GM19452 (cell line): ENCODE measurements around the gene CCM2L.

Source experiments
- ATAC-seq: cut with Tn5 transposase; IDR thresholded peaks from one replicate; pipeline ENCODE4 v1.9.1; 2021; ENCODE audit not compliant: unreplicated experiment

The CCM2L gene

DNA sequence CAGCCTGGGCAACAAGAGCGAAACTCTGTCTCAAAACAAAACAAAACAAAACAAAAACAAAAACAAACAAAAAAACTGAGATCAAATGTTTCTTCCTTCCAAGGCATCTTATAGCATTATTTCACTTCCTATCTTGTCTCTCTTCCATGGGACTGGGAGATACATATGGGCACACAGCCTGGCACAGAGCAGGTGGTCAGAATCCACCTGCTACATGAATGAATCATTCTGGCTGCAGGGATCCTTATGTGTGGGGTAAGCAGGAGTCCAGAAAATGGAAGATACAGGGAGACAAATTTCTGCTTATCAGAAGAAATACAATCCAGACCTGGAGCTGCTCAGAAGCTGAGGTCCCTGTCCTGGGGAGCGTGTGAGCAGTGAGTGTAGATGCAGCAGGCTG, 18.2 kb upstream of the CCM2L start:
- no peak for ATAC-seq

DNA sequence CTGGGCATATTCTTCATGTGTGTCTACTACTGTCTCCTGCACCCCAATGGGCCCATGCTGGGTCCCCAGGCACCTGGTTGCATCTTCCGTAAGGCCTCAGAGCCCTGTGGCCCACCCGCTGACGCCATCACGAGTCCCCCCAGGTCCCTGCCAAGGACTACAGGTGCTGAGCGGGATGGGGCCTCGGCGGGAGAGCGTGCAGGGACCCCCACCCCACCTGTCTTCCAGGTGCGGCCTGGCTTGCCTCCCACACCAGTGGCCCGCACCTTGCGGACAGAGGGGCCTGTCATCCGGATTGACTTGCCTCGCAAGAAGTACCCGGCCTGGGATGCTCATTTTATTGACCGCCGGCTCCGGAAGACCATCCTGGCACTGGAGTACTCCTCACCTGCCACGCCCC, 13.2 kb upstream of the CCM2L start:
- no peak for ATAC-seq

DNA sequence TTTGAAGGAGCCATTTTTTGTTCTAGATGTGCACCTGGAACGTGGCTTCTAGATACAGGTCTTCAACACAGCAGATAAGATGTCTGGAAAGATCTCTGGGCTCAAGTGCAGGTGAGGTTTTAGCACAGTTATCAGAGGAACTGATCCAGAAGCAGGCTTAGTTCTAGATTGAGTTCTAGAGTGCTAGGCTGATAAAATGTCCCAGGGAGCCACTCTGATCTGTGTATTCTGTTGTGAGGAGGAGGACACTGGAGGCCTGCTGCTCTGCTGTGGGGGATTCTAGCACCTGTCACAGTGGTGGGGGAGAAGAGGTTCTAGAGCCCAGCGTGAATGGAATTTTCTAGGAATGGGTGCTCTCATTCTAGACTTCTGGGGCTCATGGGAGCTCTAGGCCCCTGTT, 12.0 kb upstream of the CCM2L start:
- no peak for ATAC-seq

DNA sequence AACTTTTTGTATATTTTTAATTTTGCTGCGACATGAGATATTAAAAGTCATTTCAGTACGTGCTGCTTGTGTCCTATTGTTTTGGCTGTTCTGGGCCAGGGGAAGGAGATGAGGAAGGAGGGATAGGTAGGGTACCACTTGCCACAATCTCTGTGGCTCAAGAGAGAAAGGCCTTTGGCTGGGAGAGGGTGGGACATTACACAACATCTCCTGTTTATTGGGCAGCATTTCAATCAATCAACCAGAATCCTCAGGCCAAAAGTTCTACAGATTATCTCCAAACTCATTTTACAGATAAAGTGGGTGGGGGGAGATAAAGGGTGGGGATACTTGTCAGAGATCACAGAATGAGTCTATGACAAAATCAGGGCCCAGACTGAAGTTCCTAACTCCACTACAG, 6.9 kb upstream of the CCM2L start:
- no peak for ATAC-seq

DNA sequence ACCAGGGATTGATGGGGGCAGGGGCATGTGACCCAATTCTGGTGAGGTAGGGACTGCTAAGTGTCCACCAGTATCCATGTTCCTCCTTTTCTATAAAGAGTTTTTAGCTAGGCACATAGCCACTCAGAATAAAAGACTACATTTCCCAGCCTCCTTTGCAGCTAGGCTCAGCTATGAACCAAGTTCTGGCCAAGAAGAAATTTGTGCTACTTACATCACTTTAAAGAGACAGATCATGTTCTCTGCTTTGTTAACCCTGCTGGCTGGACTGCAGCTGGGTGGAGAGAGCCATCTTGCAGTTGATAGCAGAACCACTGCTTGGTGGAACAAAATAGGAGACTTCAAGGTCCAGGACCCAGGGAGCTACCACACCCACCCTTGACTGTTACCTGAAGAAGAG, 5.3 kb upstream of the CCM2L start:
- no peak for ATAC-seq

DNA sequence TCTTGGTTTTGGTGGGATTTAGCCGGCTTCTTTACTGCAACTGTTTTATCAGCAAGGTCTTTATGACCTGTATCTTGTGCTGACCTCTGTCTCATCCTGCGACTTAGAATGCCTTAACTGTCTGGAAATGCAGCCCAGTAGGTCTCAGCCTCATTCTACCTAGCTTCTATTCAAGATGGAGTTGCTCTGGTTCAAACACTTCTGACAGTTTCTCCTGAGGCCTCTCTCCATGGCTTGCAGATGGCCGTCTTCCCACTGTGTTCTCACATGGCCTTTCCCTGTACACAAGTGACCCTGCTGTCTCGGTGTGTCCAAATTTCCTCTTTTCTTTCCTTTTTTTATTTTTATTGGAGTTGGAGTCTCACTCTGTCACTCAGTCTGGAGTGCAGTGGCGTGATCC, 4.2 kb upstream of the CCM2L start:
- ATAC-seq: no peak

DNA sequence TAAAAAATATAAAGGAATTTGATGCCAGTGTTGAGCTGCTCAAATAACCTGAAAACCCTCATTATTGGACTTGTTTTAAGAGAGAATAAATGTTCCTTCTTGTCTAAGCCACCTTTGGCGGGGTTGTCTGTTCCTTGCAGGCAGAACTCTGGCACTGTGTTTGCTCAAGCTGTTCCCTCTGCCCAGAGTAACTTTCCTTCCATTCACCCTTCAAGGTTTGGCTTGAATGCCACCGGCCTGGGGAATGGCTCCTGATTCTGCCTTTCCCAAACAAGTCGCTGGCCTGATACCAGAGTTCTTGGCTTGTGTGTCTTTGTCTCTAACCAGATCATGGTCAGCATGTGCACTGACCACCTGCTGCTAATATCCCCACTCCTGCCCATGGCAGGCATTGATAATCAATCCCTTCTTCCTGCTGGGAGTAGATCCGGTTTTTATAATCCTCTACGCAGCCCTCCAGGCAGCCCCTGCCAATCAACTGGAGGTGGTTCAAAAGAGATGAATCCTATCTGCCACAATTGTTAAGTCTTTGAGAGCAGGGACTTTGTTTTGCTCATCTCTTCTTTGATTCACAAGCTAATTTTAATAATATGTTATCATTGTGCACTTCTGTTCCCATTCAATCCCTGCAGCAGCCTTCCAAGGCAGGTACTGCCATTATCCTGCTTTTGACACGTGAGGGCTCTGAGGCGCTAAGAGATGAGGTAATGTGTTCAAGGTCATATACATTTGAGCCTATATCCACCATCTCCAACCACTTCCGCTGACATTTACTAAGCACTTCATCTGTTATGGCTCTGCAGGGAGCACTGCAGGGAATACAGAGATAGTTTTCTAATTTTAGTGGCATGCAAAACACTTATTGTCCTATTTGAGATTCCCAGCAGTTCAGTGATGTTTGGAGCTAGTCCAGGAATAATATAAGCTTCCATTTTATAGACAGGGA, 3.1 kb upstream of the CCM2L start:
- ATAC-seq: no peak

DNA sequence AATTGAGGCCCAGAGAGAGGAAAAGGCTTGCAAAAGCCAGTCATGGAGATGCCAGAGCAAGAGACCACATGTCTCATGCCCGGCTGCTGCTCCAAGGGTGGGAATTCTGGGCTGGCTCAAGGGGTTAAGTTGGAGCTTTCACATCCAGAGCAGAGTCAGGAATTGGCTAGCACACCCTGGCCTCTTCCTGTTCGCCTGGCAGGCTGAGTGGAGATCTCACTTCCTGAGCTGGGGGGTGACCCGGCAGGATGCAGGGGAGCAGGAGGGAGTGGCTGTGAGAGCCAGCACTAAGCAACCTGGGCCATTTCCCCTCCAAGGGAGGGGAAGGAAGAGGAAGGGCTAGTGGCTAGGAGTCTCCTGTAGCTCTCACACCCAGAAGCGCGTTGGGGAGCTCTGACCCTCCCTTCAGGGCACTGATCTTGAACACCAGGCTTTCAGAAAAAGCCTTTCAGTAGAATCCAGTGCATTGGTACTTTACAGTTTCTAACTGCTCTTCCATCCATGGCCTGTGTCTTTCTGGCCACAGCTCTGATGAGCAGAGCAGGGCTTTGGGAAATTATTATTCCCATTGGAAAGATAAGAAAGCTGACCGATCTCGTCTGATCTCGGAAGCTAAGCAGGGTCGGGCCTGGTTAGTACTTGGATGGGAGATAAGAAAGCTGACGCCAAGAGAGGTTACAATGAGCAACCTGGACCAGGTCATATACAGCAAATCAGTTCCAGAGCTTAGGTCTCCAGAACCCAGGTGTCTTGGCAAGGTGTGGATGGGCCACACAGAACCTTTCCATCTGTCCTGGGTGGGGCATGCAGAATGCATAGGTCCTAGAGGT, 2.2 kb upstream of the CCM2L start:
- ATAC-seq: no peak

DNA sequence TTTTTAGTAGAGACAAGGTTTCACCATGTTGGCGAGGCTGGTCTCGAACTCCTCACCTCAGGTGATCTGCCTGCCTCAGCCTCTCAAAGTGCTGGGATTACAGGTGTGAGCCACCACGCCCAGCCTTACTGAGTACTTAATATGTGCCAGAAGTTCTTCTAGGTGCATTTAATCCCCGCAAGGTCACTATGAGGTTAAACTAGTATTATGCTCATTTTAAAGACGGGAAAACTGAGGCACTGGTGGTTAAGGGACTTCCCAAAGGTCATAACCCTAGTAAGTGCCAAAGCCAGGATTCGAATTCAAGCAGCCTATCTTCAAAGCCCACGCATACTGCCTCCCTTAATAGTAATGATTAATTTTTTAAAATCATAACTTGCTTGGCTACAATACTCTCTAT, 674 bp upstream of the CCM2L start:
- no peak for ATAC-seq

DNA sequence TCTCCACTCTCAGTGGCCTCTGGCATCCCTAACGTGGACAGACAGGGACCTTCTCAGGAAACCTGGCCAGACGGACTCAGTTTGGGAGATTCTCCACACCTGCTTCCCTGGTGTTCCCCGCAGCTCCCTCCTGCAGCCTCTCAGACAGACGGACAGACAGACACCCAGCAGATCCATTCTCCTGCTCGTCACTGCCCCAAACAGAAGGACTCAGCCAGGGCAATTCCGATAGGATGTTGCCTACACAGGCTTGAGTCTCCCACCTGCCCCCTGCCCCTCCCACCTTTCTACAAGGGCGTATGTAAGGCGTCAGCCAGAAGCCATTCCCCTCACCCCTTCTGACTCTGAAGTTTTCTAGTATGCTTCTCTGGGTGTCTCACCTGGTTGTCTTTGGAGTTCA, 428 bp downstream of the CCM2L start:
- no peak for ATAC-seq

DNA sequence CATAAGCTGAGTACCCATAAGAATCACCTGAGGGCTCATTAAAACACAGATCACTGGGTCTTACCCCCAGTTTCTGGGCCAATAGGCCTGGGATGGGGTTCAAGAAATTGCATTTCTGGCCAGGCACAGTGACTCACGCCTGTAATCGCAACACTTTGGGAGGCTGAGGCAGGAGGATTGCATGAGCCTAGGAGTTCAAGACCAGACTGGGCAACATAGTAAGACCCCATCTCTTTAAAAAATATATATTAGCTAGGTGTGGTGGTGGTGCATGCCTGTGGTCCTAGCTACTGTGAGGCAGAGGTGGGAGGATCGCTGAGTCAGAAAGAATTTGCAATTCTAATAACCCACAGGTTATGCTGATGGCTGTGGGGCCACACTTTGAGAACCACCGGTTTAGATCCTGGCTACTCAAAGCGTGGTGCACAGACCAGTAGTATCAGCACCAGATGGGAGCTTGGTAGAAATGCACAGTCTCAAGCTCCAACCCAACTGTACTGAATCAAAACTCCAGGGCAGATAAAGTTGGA, 2.0 kb downstream of the CCM2L start:
- ATAC-seq: no peak

DNA sequence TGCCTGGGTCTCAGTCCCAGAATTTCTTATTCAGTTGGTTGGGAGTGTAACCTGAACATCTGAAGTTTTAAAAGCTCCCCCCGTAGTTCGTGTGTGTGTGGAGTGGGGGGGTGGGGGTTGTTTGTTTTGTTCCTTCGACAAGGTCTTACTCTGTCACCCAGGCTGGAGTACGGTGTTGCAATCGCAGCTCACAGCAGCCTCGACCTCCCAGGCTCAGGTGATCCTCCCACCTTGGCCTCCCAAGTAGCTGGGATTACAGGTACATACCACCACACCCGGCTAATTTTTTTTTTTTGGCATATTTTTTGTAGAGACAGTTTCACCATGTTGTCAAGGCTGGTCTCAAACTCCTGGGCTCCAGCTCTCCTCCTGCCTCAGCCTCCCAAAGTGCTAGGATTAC, 3.1 kb downstream of the CCM2L start:
- ATAC-seq: no peak

DNA sequence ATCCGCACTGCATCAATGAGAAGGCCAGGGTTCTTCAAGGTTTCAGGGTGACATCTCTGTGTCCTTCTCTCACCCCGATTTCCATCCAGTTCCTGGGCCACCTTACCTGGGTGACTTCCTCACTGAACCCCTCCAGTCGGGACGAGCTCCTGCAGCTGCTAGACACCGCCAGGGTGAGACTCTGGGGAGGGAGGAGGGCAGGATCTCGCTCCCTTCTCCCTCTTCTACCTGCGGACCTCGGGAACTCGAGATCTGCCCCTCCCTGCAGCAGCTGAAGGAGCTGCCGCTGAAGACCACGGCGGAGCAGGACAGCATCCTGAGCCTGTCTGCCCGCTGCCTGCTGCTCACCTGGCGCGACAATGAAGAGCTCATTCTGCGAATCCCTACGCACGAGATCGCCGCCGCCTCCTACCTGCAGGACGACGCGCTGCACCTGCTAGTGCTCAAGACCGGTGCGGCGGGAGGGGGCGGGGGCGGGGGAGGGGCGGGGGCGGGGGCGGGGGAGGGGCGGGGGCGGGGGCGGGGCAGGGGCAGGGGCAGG, 7.5 kb downstream of the CCM2L start:
- no peak for ATAC-seq

DNA sequence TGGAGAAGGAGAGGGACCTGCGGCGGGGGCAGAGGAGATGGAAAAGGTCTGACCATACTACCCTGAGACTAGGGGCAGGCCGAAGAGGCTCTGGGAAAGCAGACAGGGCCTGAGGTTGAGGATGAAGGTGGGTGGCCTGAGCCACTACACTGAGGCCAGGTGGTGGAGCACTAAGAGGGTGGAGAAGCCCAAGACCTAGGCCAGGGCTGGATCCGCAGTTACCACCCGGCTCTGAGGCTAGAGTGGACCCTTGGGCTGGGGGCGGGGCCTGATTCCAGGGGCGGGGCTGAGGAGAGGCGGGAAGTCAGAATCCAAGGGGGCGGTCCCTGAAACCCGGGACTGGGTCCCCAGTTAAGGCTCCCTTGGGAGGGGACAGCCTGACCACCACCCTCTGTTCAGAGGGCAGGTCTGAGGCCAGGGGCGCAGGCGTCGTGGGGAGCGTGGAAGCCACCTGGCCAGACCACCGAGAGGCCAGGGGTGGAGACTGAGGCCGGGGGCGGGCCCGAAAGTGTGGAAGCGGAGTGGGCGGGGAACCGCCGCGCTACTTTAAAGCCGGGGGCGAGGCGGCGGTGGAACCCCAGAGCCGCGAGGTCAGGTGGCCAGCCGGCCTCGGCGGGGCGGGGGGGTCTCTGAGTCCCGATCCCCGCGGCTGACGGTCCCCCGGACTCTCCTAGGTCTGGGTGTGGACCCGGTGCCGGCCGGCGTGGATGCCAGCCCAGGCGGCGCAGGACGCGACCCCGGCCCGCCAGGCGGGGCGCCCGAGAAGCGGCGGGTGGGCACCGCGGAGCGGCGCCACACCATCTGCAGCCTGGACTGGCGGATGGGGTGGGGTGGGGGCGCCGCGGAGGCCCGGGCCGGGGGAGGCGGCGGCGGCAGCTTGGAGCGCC, 8.3 kb downstream of the CCM2L start:
- ATAC-seq: no peak

DNA sequence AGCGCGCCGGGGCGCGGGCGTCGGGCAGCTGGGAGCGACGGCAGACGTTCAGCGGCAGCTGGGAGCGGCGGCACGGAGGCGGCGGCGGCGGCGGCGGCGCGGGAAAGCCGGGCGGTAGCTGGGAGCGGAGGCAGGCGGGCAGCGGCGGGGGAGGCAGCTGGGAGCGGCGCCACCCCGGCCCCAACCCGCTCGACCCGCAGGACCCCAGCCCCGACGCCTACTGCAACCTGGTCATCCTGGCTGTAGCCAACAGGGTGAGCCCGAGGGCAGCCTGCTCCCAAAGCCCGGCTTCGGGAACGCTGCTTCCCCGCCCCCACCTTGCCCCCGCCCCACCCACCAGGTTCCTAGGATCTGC, 8.9 kb downstream of the CCM2L start:
- no peak for ATAC-seq

DNA sequence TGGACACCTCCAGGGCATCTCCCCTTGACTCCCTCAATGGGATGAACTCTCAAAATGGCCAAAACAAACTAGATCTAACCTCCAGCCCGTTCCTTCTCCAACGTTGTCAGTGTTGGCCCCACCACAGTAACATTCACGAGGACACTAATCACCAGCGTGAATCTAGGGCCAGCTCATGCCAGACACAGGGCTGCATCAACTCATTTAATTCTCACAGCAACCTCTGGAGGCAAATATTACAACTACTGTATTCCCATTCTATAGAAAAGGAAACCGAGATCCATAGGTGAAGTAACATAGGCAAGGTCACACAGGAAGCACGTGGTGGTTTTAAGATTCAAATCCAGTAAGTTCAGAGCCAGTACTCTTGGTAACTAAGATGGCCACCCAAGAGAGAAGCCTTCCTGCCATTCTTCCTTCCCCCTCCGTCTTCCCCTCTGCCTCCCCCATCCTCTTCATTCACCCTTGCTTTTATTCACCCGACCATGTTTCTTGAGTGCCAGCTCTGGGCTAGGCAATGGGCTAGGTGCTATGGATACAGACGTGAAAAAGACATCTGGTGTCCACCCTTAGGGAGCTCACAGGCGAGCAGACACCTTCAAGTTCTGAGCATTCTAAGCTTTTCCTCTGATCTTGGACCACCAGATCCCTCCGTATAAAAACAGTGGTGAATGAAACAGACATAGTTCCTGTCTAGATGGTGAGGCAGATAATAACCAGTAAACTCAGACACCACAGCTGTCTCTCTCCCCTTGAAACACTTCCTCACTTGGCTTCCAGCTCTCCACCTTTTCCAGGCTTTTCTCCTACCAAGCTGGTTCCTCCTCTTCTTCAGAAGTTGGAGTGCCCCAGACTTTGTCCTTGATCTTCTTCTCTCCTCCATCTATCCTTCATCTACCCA, 9.6 kb downstream of the CCM2L start:
- no peak for ATAC-seq

DNA sequence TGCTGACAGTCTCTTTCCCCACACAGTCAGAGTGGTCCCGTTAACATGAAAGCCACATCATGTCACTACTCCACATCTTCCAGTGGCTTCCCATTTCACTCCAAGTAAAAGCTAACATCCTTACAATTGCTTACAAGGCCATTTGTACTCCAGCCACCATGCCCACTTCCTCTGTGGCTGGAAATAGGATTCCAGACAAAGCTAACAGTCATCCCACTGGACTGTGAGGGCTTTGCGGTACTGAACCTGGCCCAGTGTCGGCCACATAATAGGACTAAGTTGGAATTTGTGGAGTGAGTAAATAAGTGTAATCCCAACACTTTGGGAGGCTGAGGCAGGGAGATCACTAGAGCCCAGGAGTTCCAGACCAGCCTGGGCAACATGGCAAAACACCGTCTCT, 10.9 kb downstream of the CCM2L start:
- ATAC-seq: no peak

DNA sequence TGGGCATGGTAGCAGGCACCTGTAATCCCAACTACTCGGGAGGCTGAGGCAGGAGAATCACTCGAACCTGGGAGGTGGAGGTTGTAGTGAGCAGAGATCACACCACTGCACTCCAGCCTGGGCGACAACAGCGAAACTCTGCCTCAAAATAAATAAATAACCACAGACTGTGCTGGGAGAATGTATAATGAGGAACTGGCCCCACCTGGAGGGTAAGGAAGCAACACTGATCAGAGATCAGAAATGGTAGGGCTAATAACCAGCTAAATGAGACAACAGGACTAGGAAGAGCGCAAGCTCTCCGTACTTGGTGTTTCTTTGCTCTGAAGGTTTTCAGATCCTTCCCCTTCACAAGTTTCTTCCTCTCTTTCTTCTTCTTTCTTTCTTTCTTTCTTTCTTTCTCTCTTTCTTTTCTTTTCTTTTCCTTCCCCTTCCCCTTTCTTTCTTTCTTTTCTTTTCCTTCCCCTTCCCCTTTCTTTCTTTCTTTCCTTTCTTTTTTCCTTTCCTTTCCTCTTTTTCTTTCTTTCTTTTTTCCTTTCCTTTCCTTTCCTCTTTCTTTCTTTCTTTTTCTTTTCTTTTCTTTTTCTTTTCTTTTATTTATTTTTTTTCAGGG, 14.6 kb downstream of the CCM2L start:
- no peak for ATAC-seq

DNA sequence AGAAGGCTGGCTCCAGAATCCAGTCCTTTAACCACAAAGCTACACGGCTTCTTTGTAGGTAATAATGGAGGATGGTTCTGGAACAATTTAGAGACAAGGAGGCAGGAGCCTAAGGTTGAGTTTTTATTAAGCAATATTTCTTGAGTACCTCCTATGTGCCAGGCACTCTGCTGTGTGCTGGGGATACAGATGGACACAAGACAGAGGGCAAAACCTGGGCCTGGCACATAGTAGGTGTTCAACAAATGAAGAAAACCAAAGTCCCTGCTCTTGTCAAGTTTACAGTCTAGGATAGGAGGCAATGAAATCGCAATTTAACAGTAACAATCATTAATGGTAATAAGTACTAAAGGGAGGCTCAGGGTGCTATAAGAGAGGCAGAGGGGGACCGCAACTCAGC, 17.4 kb downstream of the CCM2L start:
- no peak for ATAC-seq
